Measurements from ENCODE around the gene EBI3. TPM values are rescaled to one million over a fixed set of nuclear protein-coding genes. Genes with fewer than 3 reads are reported as not detected.

The EBI3 gene
- total RNA-seq, 1 experiment from 2014 or later: 3.0 TPM

DNA sequence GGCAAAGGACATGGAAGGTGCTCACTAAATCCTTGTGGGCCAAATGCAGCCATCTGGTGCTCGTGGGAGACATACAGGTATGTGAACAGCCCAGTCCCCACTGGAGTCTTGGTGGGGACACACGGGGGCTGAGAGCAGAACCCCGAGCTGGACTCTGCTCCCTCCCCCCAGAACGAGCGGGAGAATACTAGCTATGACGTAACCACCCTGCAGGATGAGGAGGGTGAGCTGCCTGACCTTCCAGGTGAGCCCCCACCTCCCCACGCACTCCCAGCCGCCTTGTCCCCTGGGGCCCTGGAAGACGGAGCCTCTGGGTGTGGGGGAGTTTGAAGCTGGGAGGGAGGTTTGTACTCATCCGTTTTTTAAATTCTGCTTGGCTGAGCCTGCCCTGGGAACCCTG, 13.5 kb upstream of the EBI3 start:
- no peak overlapping the region for H3K4me3 ChIP-seq (ENCODE audit: low read depth in 2 of 2, low read length in 2 of 2)
- ChIA-PET CTCF (no interaction called here), POLR2A (interaction anchor here (0.6 kb wide), 1 partner anchor 7 kb away, joined by 3 read pairs; no protein-coding TSS in a partner anchor)
- ATAC-seq (no peak), DNase-seq (ENCODE audit: low read depth, low spot score) (no peak)
- no peaks in the 10 kb centered on the region for H3K9me3 ChIP-seq (ENCODE audit: control insufficient read depth, insufficient read depth, low read depth, low read length)
- no peaks in the 10 kb centered on the region for H3K4me1 ChIP-seq (ENCODE audit: control insufficient read depth, insufficient read depth, low read length)
- TF ChIP-seq TCF7L2 (IDR thresholded peaks at IDR 0.05; ENCODE audit: low read depth, low read length) (no peak), CTCF (IDR thresholded peaks at IDR 0.05) (no peak), REST (IDR thresholded peaks at IDR 0.05; ENCODE audit: insufficient read depth in 1 of 2, low read depth in 2 of 2, low read length in 1 of 2) (no peak), POLR2AphosphoS5 (IDR thresholded peaks at IDR 0.05; ENCODE audit: low read depth, low read length) (no peak), SIN3A (IDR thresholded peaks at IDR 0.05; ENCODE audit: borderline replicate concordance, insufficient read depth, low read depth, low read length) (no peak)
- in situ Hi-C loops (cut with HindIII; ENCODE audit: low pct_unique_long_range_greater_than_20kb, low sequenced_read_pairs): no loop called here
- no peaks in the 10 kb centered on the region for H3K36me3 ChIP-seq (ENCODE audit: control insufficient read depth, insufficient read depth, low read length)
- no peaks in the 10 kb centered on the region for H3K27me3 ChIP-seq (ENCODE audit: control insufficient read depth, insufficient read depth, low read length)
- intact Hi-C loops (cut with micrococcal nuclease; ENCODE audit: unreplicated experiment): no loop called here
- no TSS peak for BruUV-seq (replicated peaks)
- H3K27ac ChIP-seq (ENCODE audit: low read length): no peak overlapping the region

- intact Hi-C loops (cut with micrococcal nuclease; ENCODE audit: unreplicated experiment) (no loop called here), in situ Hi-C loops (cut with HindIII; ENCODE audit: low pct_unique_long_range_greater_than_20kb, low sequenced_read_pairs) (no loop called here)
- TF ChIP-seq CTCF (IDR thresholded peaks at IDR 0.05) (no peak), REST (IDR thresholded peaks at IDR 0.05; ENCODE audit: insufficient read depth in 1 of 2, low read depth in 2 of 2, low read length in 1 of 2) (no peak), POLR2AphosphoS5 (IDR thresholded peaks at IDR 0.05; ENCODE audit: low read depth, low read length) (no peak), SIN3A (IDR thresholded peaks at IDR 0.05; ENCODE audit: borderline replicate concordance, insufficient read depth, low read depth, low read length) (no peak), TCF7L2 (IDR thresholded peaks at IDR 0.05; ENCODE audit: low read depth, low read length) (no peak)
- no peak overlapping the region for H3K4me3 ChIP-seq (ENCODE audit: low read depth in 2 of 2, low read length in 2 of 2)
- no peaks in the 10 kb centered on the region for H3K36me3 ChIP-seq (ENCODE audit: control insufficient read depth, insufficient read depth, low read length)
- H3K4me1 ChIP-seq (ENCODE audit: control insufficient read depth, insufficient read depth, low read length): no peaks in the 10 kb centered on the region
- H3K27me3 ChIP-seq (ENCODE audit: control insufficient read depth, insufficient read depth, low read length): no peaks in the 10 kb centered on the region
- ChIA-PET POLR2A (no interaction called here), CTCF (no interaction called here)
- DNase-seq (ENCODE audit: low read depth, low spot score): no peak
- BruUV-seq (replicated peaks): no TSS peak
- H3K27ac ChIP-seq (ENCODE audit: low read length): no peak overlapping the region
- H3K9me3 ChIP-seq (ENCODE audit: control insufficient read depth, insufficient read depth, low read depth, low read length): no peaks in the 10 kb centered on the region
- ATAC-seq: no peak
Measured at GRCh38 chr19:4216846-4217245, 12.5 kb upstream of the EBI3 start.

All from Panc1 (cell line).